A673 (cell line): ENCODE results near the gene TEKTIP1.

Source experiments
- CTCF ChIP-seq: fragments of 300-800, 200-600 bp; sonication (generic); conservative IDR thresholded peaks from 2 replicates; pipeline ENCODE4 v1.5.1; 2017; ENCODE audit warnings: low read depth, mild to moderate bottlenecking, antibody characterized with exemption, low read length, moderate library complexity, mixed read lengths
- EZH2 ChIP-seq: fragments of 200-600 bp; sonication (generic); IDR thresholded peaks from 2 replicates; pipeline ENCODE4 v1.6.1; 2017; ENCODE audit warnings: borderline replicate concordance, low read depth, mild to moderate bottlenecking, mixed read lengths, antibody characterized with exemption, low read length; ENCODE audit not compliant: poor library complexity, severe bottlenecking

GRCh38 chr19:3580156-3580934 is 41.4 kb downstream of the TEKTIP1 start:
- no peak for TF ChIP-seq CTCF
- no peak for TF ChIP-seq EZH2
